ENCODE results near the gene CAVIN3. TPM values are rescaled to one million over a fixed set of nuclear protein-coding genes. Genes with fewer than 3 reads are reported as not detected.

The CAVIN3 gene
- 7.3 TPM for total RNA-seq

GRCh38 chr11:6320411-6321155 lies at the start of gene CAVIN3:
CAVIN3 (minus strand) TSS chr11:6320501; CDS start chr11:6320476, 25 bp downstream.
- DNase-seq (ENCODE audit: low spot score in 2 of 2) (peak in 1 of 2 donors; percentile 37), FAIRE-seq (no peak)

- DNase-seq (ENCODE audit: low spot score in 2 of 2) = no peak
- no peak for FAIRE-seq
Measured at GRCh38 chr11:6365659-6366058, 45.4 kb upstream of the CAVIN3 start.

- FAIRE-seq = no peak
- DNase-seq (ENCODE audit: low spot score in 2 of 2) = peak in 1 of 2 donors; percentile 72
Measured at GRCh38 chr11:6362873-6363678, 42.8 kb upstream of the CAVIN3 start.

GRCh38 chr11:6362185-6362872 lies 42.0 kb upstream of the CAVIN3 start:
- FAIRE-seq = no peak
- no peak for DNase-seq (ENCODE audit: low spot score in 2 of 2)

- FAIRE-seq (no peak), DNase-seq (ENCODE audit: low spot score in 2 of 2) (no peak)
Measured at GRCh38 chr11:6360183-6360582, 39.9 kb upstream of the CAVIN3 start.

- no peak for DNase-seq (ENCODE audit: low spot score in 2 of 2)
Measured at GRCh38 chr11:6357222-6357621, 36.9 kb upstream of the CAVIN3 start.

GRCh38 chr11:6356503-6357055 lies 36.3 kb upstream of the CAVIN3 start:
- FAIRE-seq (no peak), DNase-seq (ENCODE audit: low spot score in 2 of 2) (no peak)

More at GRCh38 chr11:6357222-6357621, 36.9 kb upstream of the CAVIN3 start:
- no peak for FAIRE-seq

GRCh38 chr11:6354651-6355485 lies 34.6 kb upstream of the CAVIN3 start:
- no peak for DNase-seq (ENCODE audit: low spot score in 2 of 2)
- no peak for FAIRE-seq

GRCh38 chr11:6353367-6353987 lies 33.2 kb upstream of the CAVIN3 start:
- DNase-seq (ENCODE audit: low spot score in 2 of 2) (peak; percentile 12 to 40), FAIRE-seq (no peak)

GRCh38 chr11:6351782-6352382 lies 31.6 kb upstream of the CAVIN3 start:
- FAIRE-seq (no peak), DNase-seq (ENCODE audit: low spot score in 2 of 2) (no peak)

GRCh38 chr11:6350486-6350885 lies 30.2 kb upstream of the CAVIN3 start:
- DNase-seq (ENCODE audit: low spot score in 2 of 2) (no peak), FAIRE-seq (no peak)

- no peak for DNase-seq (ENCODE audit: low spot score in 2 of 2)
- FAIRE-seq = no peak
Measured at GRCh38 chr11:6350043-6350442, 29.7 kb upstream of the CAVIN3 start.

GRCh38 chr11:6345366-6345765 lies 25.1 kb upstream of the CAVIN3 start:
- DNase-seq (ENCODE audit: low spot score in 2 of 2) (no peak), FAIRE-seq (no peak)

- FAIRE-seq = no peak
- no peak for DNase-seq (ENCODE audit: low spot score in 2 of 2)
Measured at GRCh38 chr11:6336293-6336692, 16.0 kb upstream of the CAVIN3 start.

GRCh38 chr11:6334806-6335205 lies 14.5 kb upstream of the CAVIN3 start:
- FAIRE-seq = no peak
- DNase-seq (ENCODE audit: low spot score in 2 of 2) = no peak

- DNase-seq (ENCODE audit: low spot score in 2 of 2) = no peak
Measured at GRCh38 chr11:6333095-6333494, 12.8 kb upstream of the CAVIN3 start.

GRCh38 chr11:6332066-6332465 lies 11.8 kb upstream of the CAVIN3 start:
- DNase-seq (ENCODE audit: low spot score in 2 of 2) (no peak), FAIRE-seq (no peak)

More at GRCh38 chr11:6333095-6333494, 12.8 kb upstream of the CAVIN3 start:
- FAIRE-seq = no peak

GRCh38 chr11:6328321-6328720 lies 8.0 kb upstream of the CAVIN3 start:
- FAIRE-seq (no peak), DNase-seq (ENCODE audit: low spot score in 2 of 2) (no peak)

- no peak for FAIRE-seq
- no peak for DNase-seq (ENCODE audit: low spot score in 2 of 2)
Measured at GRCh38 chr11:6327806-6328205, 7.5 kb upstream of the CAVIN3 start.
